Breast epithelium (tissue), 4 donors: ENCODE measurements around the gene NOSTRIN. TPM values are rescaled to one million over a fixed set of nuclear protein-coding genes. Genes with fewer than 3 reads are reported as not detected.

ENCODE experiments used
- DNase-seq, 2 donors: peaks; one replicate each; pipeline ENCODE4 v3.0.0-alpha.2; 2019; ENCODE audit warnings: low spot score in 2 of 2
- H3K27ac ChIP-seq, 2 donors: fragments of 200-600 bp; sonication (generic) in 1 of 2; one replicate each; pipeline ENCODE4 v1.5.1; 2016 to 2019; ENCODE audit warnings: mild to moderate bottlenecking in 1 of 2
- H3K27me3 ChIP-seq, 2 donors: fragments of 200-600 bp; sonication (generic) in 1 of 2; one replicate each; pipeline versions ENCODE4 v1.5.1 to v1.6.0; 2017 to 2019; ENCODE audit warnings: control low read depth in 1 of 2, mild to moderate bottlenecking in 1 of 2
- H3K36me3 ChIP-seq: fragments of 200-600 bp; one replicate; pipeline ENCODE4 v1.5.1; 2019
- H3K4me1 ChIP-seq, 2 donors: fragments of 200-600 bp; sonication (generic); one replicate each; pipeline ENCODE4 v1.5.1; 2016 to 2019; ENCODE audit warnings: control low read depth in 1 of 2
- H3K4me3 ChIP-seq, 3 donors: fragments of 200-600 bp; sonication (generic); 1 replicate in 2 of 3; 2 replicates in 1 of 3; pipeline ENCODE4 v1.5.1; 2016 to 2019; ENCODE audit warnings: mild to moderate bottlenecking in 3 of 3, moderate library complexity in 2 of 3
- H3K9me3 ChIP-seq, 2 donors: fragments of 200-600 bp; sonication (generic) in 1 of 2; one replicate each; pipeline ENCODE4 v1.5.1; 2016 to 2019; ENCODE audit warnings: control low read depth in 1 of 2
- POLR2A ChIP-seq: fragments of 450-650 bp; IDR thresholded peaks from one replicate; pipeline ENCODE4 v1.6.1; 2016; ENCODE audit warnings: antibody characterized with exemption, mild to moderate bottlenecking, moderate library complexity
- POLR2AphosphoS5 ChIP-seq, 3 donors: sonication (generic); formaldehyde crosslinking; IDR thresholded peaks; one replicate each; pipeline ENCODE4 v1.6.1; 2017; ENCODE audit warnings: antibody characterized with exemption in 3 of 3
- intact Hi-C: fragments of 100-400 bp; cut with DNase I; formaldehyde crosslinking; loops from one replicate; pipeline ENCODE4 v1.15.1; 2023; ENCODE audit warnings: low total_unique reads
- total RNA-seq, 3 donors: library from RNA; depleted of rRNA; stranded (reverse); fragments of >200 nt; gene quantifications; one replicate each; pipeline ENCODE4 v1.1.0, GENCODE V29; 2016
- TF ChIP-seq, protein P1 (sequence below), 3 donors: fragments of 450-650 bp; IDR thresholded peaks; one replicate each; pipeline ENCODE4 v1.5.1; 2016 to 2017; ENCODE audit warnings: antibody characterized with exemption in 3 of 3, mild to moderate bottlenecking in 3 of 3, moderate library complexity in 3 of 3

NOSTRIN gene
- total RNA-seq, 3 donors from 2014 or later: 35.0 to 73.7 (median 35.9) TPM

DNA sequence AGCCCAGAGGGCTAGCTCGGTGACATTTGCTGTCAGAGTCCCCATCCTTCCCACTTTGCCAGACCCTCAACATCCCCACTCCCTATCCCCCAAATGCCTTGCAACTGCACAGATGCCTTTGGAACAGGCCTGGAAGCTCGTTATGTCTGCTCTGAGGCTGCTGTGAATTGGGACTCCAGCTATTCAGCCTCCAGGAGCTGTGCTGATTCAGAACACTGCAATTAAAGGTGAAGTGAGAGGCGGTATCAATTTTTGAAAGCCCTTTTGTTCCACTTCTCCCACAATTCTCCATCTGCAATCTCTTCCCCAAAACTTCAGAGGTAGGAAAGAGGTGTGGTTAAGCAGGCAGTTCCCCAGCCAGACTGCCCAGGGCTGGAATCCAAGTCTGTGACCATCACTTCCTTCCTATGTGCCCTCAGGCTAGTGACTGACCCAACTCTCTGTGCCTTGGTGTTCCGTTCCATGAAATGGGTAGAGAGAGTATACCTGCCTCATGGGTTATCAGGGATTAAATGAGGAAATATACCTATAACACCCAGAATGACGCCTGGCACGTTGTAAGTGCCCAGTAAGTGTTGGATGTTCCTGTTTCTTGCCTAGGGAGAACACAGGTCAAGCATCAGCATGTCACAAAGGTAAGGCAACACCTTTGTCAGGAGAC, 17.5 kb downstream of the NOSTRIN start:
- TF ChIP-seq POLR2A (no peak), POLR2AphosphoS5 (IDR thresholded peaks at IDR 0.05) (no peak)
- H3K4me1 ChIP-seq: no peaks in the 10 kb centered on the region
- no peak overlapping the region for H3K27ac ChIP-seq
- intact Hi-C loops: no loop called here
- H3K9me3 ChIP-seq: no peaks in the 10 kb centered on the region
- no peaks in the 10 kb centered on the region for H3K27me3 ChIP-seq
- DNase-seq: no peak
- no peak overlapping the region for H3K4me3 ChIP-seq
- H3K36me3 ChIP-seq: no peaks in the 10 kb centered on the region

DNA sequence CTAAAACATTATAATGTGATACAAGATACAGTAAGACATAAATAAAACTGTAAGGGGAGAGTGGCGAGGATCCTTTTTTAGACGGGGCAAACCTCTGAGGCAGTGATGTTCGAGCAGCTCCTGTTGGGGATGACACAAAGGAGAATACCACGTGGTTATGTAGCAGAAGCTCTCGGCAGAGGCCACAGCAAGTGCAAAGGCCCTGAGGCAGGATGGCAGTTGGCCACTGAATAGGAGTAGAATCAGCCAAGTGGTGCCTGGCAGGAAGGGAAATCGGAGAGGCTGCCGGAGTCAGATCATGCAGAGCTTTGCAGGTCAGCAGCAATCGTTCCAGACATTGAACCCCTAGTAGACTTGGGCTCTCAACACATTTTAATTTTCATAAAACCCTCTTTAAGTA, 19.1 kb downstream of the NOSTRIN start:
- no peak for DNase-seq
- H3K27ac ChIP-seq: no peak overlapping the region
- no peaks in the 10 kb centered on the region for H3K36me3 ChIP-seq
- H3K9me3 ChIP-seq: no peaks in the 10 kb centered on the region
- H3K4me1 ChIP-seq: no peaks in the 10 kb centered on the region
- TF ChIP-seq POLR2A: no peak
- TF ChIP-seq POLR2AphosphoS5 (IDR thresholded peaks at IDR 0.05): no peak
- TF ChIP-seq, protein P1, sequence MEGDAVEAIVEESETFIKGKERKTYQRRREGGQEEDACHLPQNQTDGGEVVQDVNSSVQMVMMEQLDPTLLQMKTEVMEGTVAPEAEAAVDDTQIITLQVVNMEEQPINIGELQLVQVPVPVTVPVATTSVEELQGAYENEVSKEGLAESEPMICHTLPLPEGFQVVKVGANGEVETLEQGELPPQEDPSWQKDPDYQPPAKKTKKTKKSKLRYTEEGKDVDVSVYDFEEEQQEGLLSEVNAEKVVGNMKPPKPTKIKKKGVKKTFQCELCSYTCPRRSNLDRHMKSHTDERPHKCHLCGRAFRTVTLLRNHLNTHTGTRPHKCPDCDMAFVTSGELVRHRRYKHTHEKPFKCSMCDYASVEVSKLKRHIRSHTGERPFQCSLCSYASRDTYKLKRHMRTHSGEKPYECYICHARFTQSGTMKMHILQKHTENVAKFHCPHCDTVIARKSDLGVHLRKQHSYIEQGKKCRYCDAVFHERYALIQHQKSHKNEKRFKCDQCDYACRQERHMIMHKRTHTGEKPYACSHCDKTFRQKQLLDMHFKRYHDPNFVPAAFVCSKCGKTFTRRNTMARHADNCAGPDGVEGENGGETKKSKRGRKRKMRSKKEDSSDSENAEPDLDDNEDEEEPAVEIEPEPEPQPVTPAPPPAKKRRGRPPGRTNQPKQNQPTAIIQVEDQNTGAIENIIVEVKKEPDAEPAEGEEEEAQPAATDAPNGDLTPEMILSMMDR (IDR thresholded peaks at IDR 0.05): no peak
- H3K27me3 ChIP-seq: no peaks in the 10 kb centered on the region
- intact Hi-C loops: no loop called here
- H3K4me3 ChIP-seq: no peak overlapping the region

DNA sequence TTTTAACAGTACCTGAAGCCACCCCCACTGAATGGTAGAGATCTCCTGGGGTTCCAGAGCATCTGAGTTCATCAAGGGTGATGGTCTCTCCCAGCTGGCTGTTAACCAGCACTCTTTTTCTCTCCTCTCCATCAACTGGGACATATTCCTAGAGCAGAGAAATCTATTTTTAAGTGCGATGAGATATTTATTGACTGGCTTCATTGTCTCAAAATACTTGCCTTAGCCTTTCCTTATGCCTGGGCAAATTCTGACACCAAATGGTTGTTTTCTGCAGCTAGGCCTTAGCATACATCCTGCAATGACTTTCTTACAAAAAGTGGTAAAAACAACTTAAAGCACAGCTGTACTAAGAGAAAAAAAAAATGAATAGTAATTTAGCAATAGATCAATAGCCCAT, 19.6 kb downstream of the NOSTRIN start:
- Histone ChIP-seq H3K36me3 (no peaks in the 10 kb centered on the region), H3K9me3 (no peaks in the 10 kb centered on the region), H3K27ac (no peak overlapping the region), H3K4me3 (no peak overlapping the region), H3K27me3 (no peaks in the 10 kb centered on the region), H3K4me1 (no peaks in the 10 kb centered on the region)
- intact Hi-C loops: no loop called here
- DNase-seq: no peak
- TF ChIP-seq POLR2AphosphoS5 (IDR thresholded peaks at IDR 0.05) (no peak), POLR2A (no peak)
- TF ChIP-seq, protein P1 (IDR thresholded peaks at IDR 0.05): no peak

DNA sequence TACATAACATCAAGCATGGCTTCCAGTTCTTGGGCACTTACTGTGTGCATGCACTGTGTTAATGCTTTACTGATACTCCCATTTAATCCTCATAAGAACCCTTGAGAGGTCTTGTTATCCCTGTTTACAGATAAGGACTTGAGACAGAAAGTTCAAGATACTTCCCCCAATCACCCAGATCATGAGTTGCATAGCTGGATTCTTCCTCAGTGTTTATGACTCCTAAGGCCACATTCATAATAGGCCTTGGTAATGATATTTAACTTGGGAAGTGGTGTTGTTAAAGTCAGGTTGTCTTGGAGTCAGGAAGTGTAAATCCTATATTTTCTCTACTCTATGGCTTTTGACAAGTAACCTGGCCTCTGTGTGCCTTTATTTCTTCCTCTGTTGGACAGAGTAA, 22.7 kb downstream of the NOSTRIN start:
- no peak overlapping the region for H3K4me3 ChIP-seq
- TF ChIP-seq POLR2AphosphoS5 (IDR thresholded peaks at IDR 0.05) (no peak), POLR2A (no peak)
- TF ChIP-seq, protein P1 (IDR thresholded peaks at IDR 0.05): no peak
- no peaks in the 10 kb centered on the region for H3K27me3 ChIP-seq
- no peaks in the 10 kb centered on the region for H3K4me1 ChIP-seq
- no peaks in the 10 kb centered on the region for H3K36me3 ChIP-seq
- intact Hi-C loops: no loop called here
- H3K9me3 ChIP-seq: no peaks in the 10 kb centered on the region
- DNase-seq: no peak
- no peak overlapping the region for H3K27ac ChIP-seq

DNA sequence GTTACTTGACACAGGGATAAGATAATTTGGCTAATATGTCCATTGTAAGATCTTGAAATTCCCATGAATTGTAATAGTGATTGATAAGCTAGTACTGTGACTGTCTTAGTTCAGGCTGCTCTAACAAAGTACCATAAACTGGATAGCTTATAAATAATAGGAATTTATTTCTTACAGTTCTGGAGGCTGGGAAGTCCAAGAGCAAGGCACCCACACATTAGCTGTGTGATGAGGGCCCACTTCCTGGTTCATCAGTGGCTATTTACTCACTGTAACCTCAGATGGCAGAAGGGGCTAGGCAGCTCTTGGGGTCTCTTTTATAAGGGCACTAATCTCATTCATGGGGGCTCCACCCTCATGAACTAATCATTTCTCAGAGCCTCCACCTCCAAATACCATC, 28.5 kb downstream of the NOSTRIN start:
- TF ChIP-seq POLR2A: no peak
- TF ChIP-seq, protein P1 (IDR thresholded peaks at IDR 0.05): no peak
- no peak for TF ChIP-seq POLR2AphosphoS5 (IDR thresholded peaks at IDR 0.05)
- Histone ChIP-seq H3K27ac (no peak overlapping the region), H3K4me3 (no peak overlapping the region), H3K36me3 (no peaks in the 10 kb centered on the region), H3K27me3 (no peaks in the 10 kb centered on the region), H3K4me1 (no peaks in the 10 kb centered on the region), H3K9me3 (peaks cover 0 to 8% of the 10 kb centered on the region in 2 donors)
- intact Hi-C loops: no loop called here
- DNase-seq: no peak
